Measurements from ENCODE around the gene AZIN2.
"Not testable (repeated sequence)": the region's sequence is repeated elsewhere in the genome, so short reads cannot be mapped to it uniquely, and the experiment has no call there.

The AZIN2 gene

GRCh38 chr1:33061834-33062233, 19.1 kb upstream of the AZIN2 start:
- no peak for TF ChIP-seq CTCF (IDR thresholded peaks at IDR 0.05; ENCODE audit: extremely low read depth, missing control alignments)
- DNase-seq (ENCODE audit: low spot score) = no peak

- DNase-seq (ENCODE audit: low spot score) = not testable (repeated sequence)
Observed at GRCh38 chr1:33064284-33064683, 16.7 kb upstream of the AZIN2 start.

- no peak for TF ChIP-seq CTCF (IDR thresholded peaks at IDR 0.05; ENCODE audit: extremely low read depth, missing control alignments)
- no peak for DNase-seq (ENCODE audit: low spot score)
Observed at GRCh38 chr1:33065301-33065700, 15.7 kb upstream of the AZIN2 start.

- not testable (repeated sequence) for DNase-seq (ENCODE audit: low spot score)
Observed at GRCh38 chr1:33066477-33066876, 14.5 kb upstream of the AZIN2 start.

GRCh38 chr1:33068108-33068507, 12.8 kb upstream of the AZIN2 start:
- not testable (repeated sequence) for DNase-seq (ENCODE audit: low spot score)

GRCh38 chr1:33070628-33071027, 10.3 kb upstream of the AZIN2 start:
- no peak for DNase-seq (ENCODE audit: low spot score)

GRCh38 chr1:33072707-33073106, 8.2 kb upstream of the AZIN2 start:
- DNase-seq (ENCODE audit: low spot score) = no peak
- no peak for TF ChIP-seq CTCF (IDR thresholded peaks at IDR 0.05; ENCODE audit: extremely low read depth, missing control alignments)

More at GRCh38 chr1:33070628-33071027, 10.3 kb upstream of the AZIN2 start:
- TF ChIP-seq CTCF (IDR thresholded peaks at IDR 0.05; ENCODE audit: extremely low read depth, missing control alignments) = no peak

- DNase-seq (ENCODE audit: low spot score) = no peak
- no peak for TF ChIP-seq CTCF (IDR thresholded peaks at IDR 0.05; ENCODE audit: extremely low read depth, missing control alignments)
Observed at GRCh38 chr1:33074193-33074945, 6.6 kb upstream of the AZIN2 start.

GRCh38 chr1:33078030-33078591, 2.8 kb upstream of the AZIN2 start:
- TF ChIP-seq CTCF (IDR thresholded peaks at IDR 0.05; ENCODE audit: extremely low read depth, missing control alignments) = no peak
- no peak for DNase-seq (ENCODE audit: low spot score)
